ENCODE data around the gene RNF121.

The RNF121 gene

GRCh38 chr11:71991494-71991893, 62.6 kb downstream of the RNF121 start:
- DNase-seq = no peak

- DNase-seq = no peak
These were observed 63.4 kb downstream of the RNF121 start for GRCh38 chr11:71992136-71992730.

GRCh38 chr11:71994786-71995185, 65.9 kb downstream of the RNF121 start:
- no peak for DNase-seq

GRCh38 chr11:71995726-71996291, 67.0 kb downstream of the RNF121 start:
- no peak for DNase-seq

- no peak for DNase-seq
These were observed 67.7 kb downstream of the RNF121 start for GRCh38 chr11:71996517-71996916.

- DNase-seq = no peak
These were observed 68.1 kb downstream of the RNF121 start for GRCh38 chr11:71996946-71997345.

GRCh38 chr11:71997594-71997993, 68.7 kb downstream of the RNF121 start:
- DNase-seq = no peak

GRCh38 chr11:71998061-71998460, 69.2 kb downstream of the RNF121 start:
- no peak for DNase-seq

- no peak for DNase-seq
These were observed 69.9 kb downstream of the RNF121 start, which contains the start of gene IL18BP for GRCh38 chr11:71998649-71999310. Gene IL18BP (plus strand): TSS chr11:71998909. CDS start chr11:71999985, 1,076 bp downstream.

- no peak for DNase-seq
These were observed 70.5 kb downstream of the RNF121 start for GRCh38 chr11:71999362-71999761.

- DNase-seq = no peak
These were observed 71.0 kb downstream of the RNF121 start for GRCh38 chr11:71999798-72000197.

GRCh38 chr11:72000202-72000867, 71.5 kb downstream of the RNF121 start:
- DNase-seq = no peak

GRCh38 chr11:72001285-72001684, 72.4 kb downstream of the RNF121 start:
- no peak for DNase-seq

GRCh38 chr11:72001834-72002591, 73.2 kb downstream of the RNF121 start:
- peak; percentile 12 for DNase-seq

GRCh38 chr11:72002841-72003775, 74.3 kb downstream of the RNF121 start:
- no peak for DNase-seq

GRCh38 chr11:72003776-72004171, 74.9 kb downstream of the RNF121 start:
- DNase-seq = no peak

GRCh38 chr11:72004515-72005346, 75.9 kb downstream of the RNF121 start:
- DNase-seq = no peak

GRCh38 chr11:72005347-72006260, 76.8 kb downstream of the RNF121 start:
- no peak for DNase-seq

GRCh38 chr11:72006309-72007088, 77.7 kb downstream of the RNF121 start:
- DNase-seq = no peak
